Cerebellar cortex (tissue), 1 donor: Measurements from ENCODE around the gene MINDY2.

ENCODE experiments used
- DNase-seq: peaks from one replicate; pipeline ENCODE4 v3.0.0-alpha.2; 2015; ENCODE audit warnings: low spot score

MINDY2 gene, protein sequence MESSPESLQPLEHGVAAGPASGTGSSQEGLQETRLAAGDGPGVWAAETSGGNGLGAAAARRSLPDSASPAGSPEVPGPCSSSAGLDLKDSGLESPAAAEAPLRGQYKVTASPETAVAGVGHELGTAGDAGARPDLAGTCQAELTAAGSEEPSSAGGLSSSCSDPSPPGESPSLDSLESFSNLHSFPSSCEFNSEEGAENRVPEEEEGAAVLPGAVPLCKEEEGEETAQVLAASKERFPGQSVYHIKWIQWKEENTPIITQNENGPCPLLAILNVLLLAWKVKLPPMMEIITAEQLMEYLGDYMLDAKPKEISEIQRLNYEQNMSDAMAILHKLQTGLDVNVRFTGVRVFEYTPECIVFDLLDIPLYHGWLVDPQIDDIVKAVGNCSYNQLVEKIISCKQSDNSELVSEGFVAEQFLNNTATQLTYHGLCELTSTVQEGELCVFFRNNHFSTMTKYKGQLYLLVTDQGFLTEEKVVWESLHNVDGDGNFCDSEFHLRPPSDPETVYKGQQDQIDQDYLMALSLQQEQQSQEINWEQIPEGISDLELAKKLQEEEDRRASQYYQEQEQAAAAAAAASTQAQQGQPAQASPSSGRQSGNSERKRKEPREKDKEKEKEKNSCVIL

DNA sequence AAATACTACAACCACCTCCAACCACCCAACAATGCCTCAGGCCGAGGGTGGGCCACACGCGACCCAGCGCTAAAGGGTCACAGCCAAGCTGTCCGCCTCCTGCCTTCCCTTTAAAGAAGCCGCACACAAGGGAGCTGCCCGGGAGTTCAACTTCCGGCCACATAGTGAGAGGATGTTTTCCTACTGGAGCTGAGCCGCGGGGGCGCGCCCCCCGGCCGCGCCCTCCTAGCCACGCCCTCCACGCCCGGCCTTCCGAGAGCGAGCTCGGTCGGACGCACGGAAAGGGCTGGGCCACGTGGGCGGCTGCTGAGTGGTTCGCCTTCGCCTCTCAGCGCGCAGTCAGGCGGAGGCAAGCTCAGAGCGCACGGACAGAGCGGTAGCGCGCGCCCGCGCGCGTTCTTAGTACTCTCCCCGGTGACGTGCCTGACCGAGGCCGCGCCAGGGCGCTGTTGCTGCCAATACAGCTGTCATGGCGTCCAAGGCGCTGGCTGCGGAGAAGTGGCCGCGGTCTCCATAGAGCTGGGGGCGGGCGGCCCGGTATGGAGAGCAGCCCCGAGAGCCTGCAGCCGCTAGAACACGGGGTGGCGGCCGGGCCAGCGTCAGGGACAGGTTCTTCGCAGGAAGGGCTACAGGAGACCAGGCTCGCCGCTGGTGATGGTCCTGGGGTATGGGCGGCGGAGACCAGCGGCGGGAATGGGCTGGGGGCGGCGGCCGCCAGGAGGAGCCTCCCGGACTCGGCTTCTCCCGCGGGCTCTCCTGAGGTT lies at the start of gene MINDY2:
TSS of gene MINDY2 (plus strand) at position 446 of the 764 bp plus-strand sequence. CDS start at position 540, 94 bp downstream.
- DNase-seq: peak; percentile 97

DNA sequence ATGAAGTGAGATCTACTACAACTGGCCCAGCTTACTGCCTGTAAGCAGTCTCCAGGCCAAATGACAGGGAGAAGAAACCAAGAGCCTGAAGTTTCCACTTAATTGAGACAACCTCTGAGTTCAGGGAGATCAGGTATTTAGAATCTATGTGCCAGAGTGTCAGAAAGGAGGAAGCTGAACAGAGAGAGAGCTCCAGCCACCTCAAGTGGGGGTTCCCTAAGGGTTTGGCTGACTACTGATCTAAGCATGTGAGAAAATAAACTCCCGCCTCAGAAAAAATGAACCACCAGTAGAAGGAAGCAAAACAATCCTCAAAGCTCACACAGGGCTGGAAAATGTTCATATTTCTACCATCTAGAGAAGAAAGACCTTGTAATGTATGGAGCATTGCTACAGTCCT lies 46.6 kb upstream of the MINDY2 start:
- no peak for DNase-seq

DNA sequence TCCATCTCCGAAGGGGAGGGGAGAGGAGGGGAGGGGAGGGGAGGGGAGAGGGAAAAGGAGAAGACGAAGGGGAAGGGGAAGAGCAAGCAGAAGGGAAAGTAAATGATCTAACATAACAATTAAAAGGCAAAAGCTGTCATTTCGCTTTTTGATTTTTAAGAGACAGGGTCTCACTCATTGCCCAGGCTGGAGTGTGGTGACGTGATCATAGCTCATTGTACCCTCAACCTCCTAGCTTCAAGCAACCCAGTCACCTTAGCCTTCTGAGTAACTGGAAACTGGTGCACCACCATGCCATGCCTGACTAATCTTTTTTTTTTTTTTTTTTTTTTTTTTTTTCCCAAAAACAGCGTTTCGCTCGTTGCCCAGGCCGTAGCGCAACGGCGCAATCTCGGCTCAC lies 44.2 kb upstream of the MINDY2 start:
- DNase-seq: no peak

DNA sequence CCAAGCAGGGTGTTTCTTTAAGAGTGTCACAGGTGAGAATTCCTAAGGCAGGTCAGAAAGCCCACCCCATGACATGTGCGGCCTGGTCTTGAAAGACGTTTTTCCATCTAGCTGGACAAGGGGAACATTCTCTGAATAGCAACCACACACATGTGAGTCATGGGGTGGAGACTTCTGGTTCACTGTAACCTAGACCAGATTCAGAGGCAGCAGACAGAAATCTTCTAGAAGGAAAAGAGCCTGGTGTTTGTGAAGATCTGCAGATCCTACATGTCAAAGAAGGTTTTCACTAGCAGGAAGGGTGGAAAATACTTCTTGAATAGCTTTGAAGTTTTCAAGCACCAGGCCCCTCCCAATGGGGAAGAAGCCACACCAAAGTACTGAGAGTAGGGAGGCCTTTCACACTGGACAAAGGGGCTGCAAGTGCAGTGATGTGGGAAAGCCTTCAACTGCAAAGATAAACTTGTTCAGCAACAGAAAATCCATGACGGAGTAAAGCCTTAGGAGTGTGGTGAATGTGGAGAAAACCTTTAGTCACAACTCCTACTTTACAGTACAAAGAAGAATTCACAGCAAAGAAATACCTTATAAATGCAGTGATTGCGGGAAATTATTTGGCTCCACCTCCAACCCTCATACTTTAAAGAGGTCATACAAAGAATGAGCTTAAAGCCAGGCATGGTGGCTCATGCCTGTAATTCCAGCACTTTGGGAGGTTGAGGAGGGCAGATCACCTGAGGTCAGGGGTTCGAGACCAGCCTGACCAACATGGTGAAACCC lies 39.2 kb upstream of the MINDY2 start:
- no peak for DNase-seq

DNA sequence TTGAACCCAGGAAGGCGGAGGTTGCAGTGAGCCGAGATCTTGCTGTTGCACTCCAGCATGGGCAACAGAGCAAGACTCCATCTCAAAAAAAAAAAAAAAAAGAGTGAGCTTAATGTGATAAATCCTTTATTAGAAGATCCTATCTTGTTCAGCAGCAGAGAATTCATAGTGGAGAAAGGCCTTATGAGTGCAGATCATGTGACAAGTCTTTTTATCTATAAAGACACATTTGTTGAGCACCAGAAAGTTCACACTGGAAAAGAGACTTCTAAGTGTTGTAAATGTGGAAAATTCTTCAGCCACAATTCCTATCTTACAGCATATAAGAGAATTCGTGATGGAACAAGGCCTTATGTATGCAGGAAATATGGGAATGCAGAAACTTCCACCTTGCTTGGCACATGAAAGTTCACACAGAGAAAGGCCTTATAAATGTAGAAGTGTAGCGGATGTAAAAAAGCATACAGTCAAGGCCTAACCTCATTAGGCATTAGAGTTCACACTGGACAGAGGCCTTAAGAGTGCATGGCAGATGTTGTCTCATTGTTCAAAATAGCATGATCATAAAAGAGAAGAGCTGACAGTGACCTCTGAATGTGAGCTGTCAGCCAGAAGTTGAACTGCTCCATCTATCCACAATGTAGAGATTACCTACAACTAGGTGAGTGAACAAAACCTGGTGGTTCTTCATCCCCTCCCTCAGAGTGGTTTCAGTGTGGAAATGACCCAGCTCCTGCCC lies 38.3 kb upstream of the MINDY2 start:
- DNase-seq: no peak

DNA sequence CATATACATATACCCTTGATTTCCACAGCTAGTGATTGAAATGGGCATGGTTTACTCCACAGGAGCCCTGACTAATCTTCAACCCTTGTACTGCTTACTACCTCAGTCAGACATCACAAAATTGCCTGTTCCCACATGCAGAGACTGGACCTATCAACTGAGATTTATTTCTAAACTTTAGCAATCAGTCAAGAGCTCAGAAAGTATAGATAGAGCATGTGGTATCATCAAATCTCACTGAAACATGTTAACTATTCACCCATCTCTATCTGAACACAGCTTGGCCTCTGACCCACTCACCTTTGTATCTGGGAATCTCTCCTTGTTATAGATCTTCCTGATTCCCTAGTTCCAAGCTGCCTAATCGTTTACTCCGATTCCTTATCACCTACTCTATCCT lies 36.2 kb upstream of the MINDY2 start:
- DNase-seq: no peak

DNA sequence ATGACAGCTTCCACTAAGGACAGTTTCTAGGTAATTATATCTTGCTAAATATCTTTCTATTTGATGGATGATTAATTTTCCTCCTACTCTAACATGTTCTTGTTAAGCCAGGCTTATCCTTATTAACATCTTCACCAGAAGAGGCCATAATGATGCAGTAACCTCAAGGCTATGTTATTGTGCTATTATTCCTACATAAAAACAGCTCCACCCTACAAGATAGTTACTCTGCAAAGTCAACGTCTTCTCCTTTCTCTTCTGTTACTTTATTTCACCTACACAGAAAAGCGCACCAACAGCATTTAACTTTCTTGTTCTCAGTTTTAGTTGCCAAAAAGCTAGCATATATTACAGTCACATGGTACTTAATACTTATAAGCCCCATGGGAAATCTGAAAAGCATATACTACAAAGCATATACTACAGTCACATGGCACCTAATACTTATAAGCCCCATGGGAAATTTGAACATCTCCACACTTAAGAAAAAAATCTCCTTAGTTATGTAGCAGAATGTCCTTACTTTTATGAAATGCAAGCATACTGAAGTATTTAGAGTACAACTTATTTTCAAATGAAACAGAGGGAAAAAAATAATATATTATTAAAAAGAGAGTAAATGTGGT lies 35.0 kb upstream of the MINDY2 start:
- no peak for DNase-seq

DNA sequence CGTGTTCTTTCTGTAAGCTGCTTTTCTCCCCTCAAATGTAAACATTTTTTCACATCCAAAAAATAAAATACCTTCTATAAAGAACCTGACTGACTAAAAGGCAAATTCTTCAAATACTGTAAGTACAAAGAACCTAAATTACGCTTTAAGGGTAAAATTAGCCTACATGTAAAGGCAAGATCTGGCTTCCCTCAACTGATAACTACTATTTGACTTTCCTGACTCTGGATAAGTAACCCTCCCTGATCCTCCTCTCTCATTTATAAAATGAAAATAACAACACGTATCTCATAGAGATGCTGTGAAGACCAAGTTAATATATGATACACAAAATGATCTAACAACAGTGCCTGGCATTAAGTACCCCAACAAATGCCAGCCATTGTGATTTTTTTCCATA lies 33.8 kb upstream of the MINDY2 start:
- no peak for DNase-seq

DNA sequence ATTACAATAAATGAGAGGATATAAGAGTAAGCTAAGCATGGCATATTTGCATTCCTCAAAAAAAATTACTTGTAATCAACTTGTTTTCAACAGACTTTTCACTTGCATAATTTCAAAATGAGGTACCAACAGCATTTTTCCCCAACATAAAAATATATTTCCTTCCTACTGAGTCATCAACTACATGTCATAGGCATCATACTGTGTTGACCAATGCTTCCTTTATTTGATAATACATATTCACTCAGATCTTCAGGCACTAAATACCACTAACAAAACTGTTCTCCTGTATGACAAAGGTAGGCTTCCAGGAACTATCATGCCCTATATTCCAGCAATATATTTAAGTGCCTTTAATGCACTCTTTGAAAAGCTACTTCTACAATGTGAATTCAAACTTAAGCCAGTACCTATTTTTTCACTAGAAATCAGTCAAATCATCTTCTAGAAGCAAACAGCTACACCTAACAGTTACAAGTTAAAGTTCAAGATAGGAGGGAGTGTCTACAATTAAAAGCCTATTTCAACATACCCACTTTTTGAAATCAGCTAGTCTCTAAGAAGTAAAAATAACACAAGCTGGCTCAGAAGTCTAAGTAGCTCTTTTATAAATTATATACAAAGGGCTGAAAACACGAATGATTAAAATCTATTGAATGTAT lies 32.9 kb upstream of the MINDY2 start:
- DNase-seq: no peak

DNA sequence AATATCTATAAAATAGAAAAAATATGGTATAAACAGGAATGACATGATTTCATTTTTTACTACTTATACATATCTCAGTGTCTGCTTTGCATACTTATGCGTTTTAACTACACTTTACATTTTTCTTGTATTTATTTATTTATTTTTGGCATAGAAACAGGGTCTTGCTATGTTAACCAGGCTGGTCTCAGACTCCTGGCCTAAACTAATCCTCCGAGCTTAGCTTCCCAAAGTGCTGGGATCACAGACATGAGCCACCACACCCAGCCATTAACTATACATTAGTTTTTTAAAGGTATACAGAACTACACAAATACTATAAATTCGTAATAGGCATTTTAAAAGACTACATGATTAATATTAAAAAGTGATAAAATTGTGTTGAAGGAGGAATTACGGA lies 30.7 kb upstream of the MINDY2 start:
- no peak for DNase-seq

DNA sequence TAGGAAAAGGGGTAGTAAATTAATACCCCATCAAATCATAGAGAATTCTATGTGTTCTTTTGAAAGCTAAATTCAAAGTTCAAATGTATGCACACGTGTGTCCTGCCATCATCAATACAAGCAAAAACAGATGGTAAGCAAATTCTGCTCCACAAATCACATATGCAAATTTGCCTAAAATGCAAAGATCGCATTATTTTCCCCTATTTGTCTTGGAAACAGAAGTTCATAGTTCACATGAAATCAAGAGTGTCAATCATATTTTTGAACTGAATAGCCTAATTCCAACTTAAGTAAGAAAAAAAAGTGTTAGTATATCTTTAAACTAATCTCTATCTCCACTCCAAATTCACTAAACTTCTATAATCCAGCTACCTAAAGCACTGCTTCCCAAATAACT lies 30.1 kb upstream of the MINDY2 start:
- no peak for DNase-seq

DNA sequence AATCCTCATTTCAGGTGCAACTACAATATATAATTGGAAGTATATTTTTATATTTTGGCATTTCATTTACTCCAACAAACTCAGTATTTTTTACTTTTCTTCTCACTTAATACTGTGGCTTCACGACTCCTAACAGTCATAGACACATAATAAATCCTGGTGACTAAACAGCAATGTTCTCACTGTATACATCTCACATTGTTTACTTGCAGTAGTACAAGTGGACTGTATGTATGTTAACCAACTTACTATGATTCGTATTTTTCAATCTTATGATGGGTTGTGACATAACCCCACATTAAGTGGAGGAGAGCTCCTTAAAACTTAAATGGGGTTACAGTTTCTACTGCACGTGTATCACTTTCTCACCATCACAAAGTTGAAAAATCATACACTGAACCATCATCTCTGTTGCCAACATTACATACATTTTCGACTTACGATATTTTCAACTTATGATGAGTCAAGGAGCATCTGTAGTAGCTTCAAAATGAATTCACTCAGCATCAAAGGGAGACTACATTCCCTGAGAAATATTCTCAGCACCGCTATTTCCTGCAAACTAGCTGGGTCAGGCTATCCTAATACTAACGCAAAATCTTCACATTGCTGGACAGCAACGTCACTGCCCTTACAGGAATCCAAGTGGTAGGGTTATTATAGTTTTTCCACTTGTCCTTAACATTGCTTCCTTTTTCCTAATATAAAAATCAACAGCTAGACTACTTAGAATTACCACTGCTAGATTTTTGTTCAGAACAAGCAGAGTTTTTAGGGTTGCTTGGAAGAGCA lies 28.9 kb upstream of the MINDY2 start:
- DNase-seq: no peak

DNA sequence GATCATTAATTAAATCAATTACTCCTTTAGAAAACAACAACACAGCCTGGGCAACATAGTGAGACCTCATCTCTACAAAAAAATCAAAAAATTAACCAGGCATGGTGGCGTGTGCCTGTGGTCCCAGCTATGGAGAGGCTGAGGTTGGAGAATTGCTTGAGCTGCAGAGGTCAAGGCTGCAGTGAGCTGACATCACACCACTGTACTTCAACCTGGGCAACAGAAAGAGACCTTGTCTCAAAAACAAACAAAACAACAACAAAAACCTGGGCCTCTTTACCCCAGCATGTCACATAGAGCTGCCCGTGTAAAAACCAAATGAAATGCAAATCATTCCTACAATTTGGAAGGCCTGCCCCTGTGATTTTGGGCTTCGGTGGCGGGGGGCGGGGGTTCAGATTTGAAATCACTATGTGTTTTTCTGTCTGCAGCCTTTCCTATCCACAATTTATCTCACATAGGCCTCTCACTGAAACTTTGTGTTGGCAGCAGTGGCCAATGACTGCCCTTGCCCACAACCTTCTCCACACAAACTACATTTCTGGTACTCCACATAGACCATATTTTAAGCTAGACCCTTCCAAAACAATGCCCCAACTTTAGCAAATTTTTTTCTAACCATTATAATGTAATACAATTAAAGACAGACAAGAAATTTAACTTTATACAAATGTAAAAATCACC lies 28.1 kb upstream of the MINDY2 start:
- no peak for DNase-seq

DNA sequence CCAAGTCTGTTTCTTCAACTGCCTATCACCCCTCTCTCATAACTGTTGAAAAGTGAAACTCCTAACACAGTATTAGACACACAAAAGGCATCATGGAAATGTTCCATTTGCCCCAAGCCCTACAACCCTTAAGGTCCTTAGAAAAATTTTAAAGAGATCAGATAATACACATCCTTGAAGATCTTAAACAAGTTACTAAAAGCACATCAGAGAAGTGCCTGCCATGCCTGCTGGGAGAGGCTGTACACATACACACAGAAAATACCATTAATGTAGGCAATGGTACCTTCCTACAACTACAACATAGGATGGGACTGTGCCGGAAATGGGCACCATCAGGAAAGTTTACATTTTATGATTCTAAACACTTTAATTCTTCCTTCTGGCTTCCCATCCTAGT lies 24.9 kb upstream of the MINDY2 start:
- no peak for DNase-seq

DNA sequence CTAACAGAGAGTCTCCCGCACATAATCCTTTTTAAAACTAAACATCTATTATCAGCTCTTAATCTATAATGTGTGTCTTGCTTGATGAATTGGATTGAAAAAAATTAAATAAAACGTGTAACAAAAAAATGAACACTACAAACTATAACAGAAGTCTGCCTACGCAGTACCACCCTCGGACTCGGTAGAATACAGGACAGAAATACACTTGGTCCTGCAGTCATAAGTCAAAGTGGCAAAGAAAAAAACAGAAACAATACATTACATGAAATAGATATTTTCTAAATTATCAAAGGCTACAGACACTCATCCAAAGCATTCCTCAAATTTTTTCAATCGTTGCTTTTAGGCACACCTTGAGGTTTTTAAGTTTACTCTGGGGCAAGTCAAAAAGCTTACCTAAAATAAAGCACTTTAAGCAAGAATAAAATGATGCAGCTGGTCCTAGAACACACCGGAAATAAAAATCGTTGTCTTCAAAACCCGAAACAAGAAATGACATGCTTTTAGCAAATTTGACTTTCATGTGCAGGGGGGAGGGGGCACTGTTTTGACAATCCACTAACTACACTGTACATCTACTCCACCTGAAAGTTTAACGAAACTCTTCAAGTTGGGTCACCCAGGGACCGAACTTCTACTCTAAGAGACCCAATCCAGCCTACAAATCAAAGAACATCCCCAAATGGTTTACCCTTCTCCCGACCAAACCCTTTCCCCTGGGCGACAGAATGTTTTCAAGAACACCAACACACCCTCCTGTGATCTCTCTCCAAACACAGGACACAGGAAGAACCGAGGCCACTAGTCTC lies 22.9 kb upstream of the MINDY2 start:
- DNase-seq: no peak

DNA sequence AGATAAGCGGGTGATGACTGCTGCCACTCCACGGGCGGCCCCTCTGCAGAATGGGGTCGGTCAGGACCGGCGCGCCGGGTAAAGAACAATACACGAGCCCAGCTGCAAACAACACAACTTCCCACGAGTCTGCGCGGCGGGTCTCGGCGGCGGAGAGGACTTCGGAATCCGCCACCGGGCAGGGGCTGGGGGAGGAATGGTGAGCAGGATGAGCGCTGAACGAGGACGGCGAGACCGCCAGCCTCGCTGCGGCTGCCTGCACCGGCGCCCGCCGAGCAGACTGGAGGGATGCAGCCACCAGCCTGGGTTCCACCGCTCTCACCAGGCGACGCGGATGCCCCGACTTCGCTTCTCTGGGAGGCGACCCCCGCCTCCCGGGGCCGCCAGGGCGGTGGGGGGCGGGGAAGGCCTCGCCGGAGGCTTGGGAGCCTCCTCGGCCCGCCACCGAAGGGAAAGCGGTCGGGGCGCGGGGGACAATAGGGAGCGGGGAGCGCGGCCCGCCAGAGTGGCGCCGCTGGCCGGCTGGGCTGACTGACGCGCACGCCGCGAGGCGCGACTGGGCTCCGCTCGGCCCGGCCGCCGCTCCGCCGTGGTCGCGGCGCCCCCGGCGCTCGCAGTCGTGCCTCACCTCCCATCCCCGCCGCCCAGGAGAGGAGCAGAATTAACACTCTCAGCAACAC lies 22.1 kb upstream of the MINDY2 start:
- DNase-seq: no peak

DNA sequence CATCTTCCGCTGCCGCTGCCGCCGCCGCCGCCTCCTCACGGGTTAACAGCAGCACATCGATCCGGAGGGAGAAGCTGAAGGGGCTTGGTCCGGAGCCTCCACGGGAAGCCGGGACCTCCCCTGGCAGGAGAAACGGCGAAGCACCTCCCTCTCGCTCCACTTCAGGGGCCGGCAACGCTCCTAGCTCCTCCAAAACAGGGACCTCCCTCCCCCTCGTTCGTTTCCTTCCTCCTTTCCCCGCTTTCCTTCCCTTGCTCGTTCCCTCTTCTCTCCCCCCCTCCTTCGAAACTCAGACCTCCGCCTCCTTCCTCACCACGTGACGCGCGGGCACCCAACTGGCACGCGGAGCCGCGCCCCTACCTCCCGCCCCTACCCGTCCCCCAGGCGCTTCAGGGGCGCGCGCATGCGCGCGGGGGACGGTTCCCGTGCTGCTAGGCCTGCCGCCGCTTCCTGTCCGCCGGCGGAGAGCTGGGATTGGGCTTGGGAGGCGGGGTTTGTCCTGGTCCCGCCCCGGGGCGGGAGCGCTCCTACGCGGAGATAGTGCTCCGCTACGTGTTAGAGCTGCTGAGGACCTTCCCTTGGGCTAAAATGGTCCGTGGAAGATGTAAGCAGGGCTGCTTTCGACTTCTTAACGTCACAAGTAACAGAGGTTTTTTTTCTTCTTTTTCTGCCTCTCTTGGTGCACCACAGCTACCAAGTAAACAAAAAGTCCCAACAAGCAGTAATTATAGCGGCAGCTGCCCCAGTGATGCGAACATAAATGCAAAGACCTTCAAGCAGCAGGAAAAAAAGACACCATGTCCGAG lies 21.4 kb upstream of the MINDY2 start, which contains the start of gene ADAM10:
TSS of gene ADAM10 (minus strand) at position 176 of the 806 bp plus-strand sequence. CDS start at position 3, 173 bp downstream.
- DNase-seq: peak; percentile 99
